A549 (cell line): ENCODE measurements around the gene PI4KA.

Source experiments
- CTCF ChIP-seq: fragments of >200 bp; sonication (Bioruptor Twin); formaldehyde crosslinking; IDR thresholded peaks from 3 replicates; pipeline ENCODE4 v1.5.1; 2016
- EP300 ChIP-seq, 2 experiments: fragments of >200 bp; sonication (Bioruptor Twin); formaldehyde crosslinking; IDR thresholded peaks; 2 replicates in 1 of 2; 3 replicates in 1 of 2; pipeline ENCODE4 v1.6.1; 2016 to 2017
- JUN ChIP-seq, 2 experiments: fragments of >200 bp; sonication (Bioruptor Twin); formaldehyde crosslinking; IDR thresholded peaks; 2 replicates in 1 of 2; 3 replicates in 1 of 2; pipeline ENCODE4 v1.6.1; 2016 to 2017
- KDM5A ChIP-seq: fragments of 200-600 bp; sonication (generic); IDR thresholded peaks from 2 replicates; pipeline ENCODE4 v1.6.1; 2016; ENCODE audit warnings: antibody characterized with exemption, mild to moderate bottlenecking
- MAX ChIP-seq: IDR thresholded peaks from 2 replicates; pipeline ENCODE4 v1.6.1; 2012
- MAZ ChIP-seq: fragments of 150-350 bp; IDR thresholded peaks from 2 replicates; pipeline ENCODE4 v1.6.1; 2014; ENCODE audit warnings: antibody characterized with exemption, low read depth, low read length, borderline replicate concordance
- POLR2A ChIP-seq: IDR thresholded peaks from 2 replicates; pipeline ENCODE4 v1.6.1; 2012; ENCODE audit warnings: mild to moderate bottlenecking, low read length
- RAD21 ChIP-seq, 2 experiments: fragments of >200 bp in 1 of 2; sonication (Bioruptor Twin) in 1 of 2; formaldehyde crosslinking in 1 of 2; IDR thresholded peaks in 1 of 2; conservative IDR thresholded peaks in 1 of 2; 2 replicates in 1 of 2; 3 replicates in 1 of 2; pipeline ENCODE4 v1.6.1; 2012 to 2018; ENCODE audit warnings: inconsistent platforms in 1 of 2
- REST ChIP-seq: fragments of 200-600 bp; sonication (generic); IDR thresholded peaks from 2 replicates; pipeline ENCODE4 v1.6.1; 2016; ENCODE audit warnings: antibody characterized with exemption, mild to moderate bottlenecking, moderate library complexity

- TF ChIP-seq RAD21 (conservative IDR thresholded peaks at IDR 0.05 in 1 of 2, IDR thresholded peaks at IDR 0.05 in 1 of 2) (no peak), POLR2A (no peak), CTCF (no peak), JUN (IDR thresholded peaks at IDR 0.05) (no peak), MAX (no peak), KDM5A (no peak), REST (no peak), MAZ (no peak), EP300 (IDR thresholded peaks at IDR 0.05) (no peak)
Measured at GRCh38 chr22:20729194-20729593, 129.4 kb downstream of the PI4KA start.
